HG02571 (cell line): Measurements from ENCODE around the gene ZNF224.
"Not testable (repeated sequence)": the region's sequence is repeated elsewhere in the genome, so short reads cannot be mapped to it uniquely, and the experiment has no call there.

Experiments
- ATAC-seq: cut with Tn5 transposase; IDR thresholded peaks from one replicate; pipeline ENCODE4 v1.9.1; 2021; ENCODE audit warnings: mild to moderate bottlenecking, moderate library complexity; ENCODE audit not compliant: unreplicated experiment

ZNF224 gene

DNA sequence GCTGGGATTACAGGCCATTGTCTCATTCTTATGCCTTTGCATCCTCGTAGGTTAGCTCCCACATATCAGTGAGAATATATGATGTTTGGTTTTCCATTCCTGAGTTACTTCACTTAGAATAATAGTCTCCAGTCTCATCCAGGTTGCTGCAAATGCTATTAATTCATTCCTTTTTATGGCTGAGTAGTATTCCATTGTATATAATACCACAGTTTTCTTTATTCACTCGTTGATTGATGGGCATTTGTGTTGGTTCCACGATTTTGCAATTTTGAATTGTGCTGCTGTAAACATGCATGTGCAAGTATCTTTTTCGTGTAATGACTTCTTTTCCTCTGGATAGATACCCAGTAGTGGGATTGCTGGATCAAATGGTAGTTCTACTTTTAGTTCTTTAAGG lies 27.0 kb downstream of the ZNF224 start:
- ATAC-seq: not testable (repeated sequence)

DNA sequence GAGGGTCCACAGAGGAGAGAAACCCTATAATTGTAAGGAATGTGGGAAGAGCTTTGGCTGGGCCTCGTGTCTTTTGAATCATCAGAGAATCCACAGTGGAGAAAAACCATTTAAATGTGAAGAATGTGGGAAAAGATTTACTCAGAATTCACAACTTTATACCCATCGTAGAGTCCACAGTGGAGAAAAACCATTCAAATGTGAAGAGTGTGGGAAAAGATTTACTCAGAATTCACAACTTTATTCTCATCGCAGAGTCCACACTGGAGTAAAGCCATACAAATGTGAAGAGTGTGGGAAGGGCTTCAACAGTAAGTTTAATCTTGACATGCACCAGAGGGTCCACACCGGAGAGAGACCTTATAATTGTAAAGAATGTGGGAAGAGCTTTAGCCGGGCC lies 37.8 kb downstream of the ZNF224 start:
- no peak for ATAC-seq

DNA sequence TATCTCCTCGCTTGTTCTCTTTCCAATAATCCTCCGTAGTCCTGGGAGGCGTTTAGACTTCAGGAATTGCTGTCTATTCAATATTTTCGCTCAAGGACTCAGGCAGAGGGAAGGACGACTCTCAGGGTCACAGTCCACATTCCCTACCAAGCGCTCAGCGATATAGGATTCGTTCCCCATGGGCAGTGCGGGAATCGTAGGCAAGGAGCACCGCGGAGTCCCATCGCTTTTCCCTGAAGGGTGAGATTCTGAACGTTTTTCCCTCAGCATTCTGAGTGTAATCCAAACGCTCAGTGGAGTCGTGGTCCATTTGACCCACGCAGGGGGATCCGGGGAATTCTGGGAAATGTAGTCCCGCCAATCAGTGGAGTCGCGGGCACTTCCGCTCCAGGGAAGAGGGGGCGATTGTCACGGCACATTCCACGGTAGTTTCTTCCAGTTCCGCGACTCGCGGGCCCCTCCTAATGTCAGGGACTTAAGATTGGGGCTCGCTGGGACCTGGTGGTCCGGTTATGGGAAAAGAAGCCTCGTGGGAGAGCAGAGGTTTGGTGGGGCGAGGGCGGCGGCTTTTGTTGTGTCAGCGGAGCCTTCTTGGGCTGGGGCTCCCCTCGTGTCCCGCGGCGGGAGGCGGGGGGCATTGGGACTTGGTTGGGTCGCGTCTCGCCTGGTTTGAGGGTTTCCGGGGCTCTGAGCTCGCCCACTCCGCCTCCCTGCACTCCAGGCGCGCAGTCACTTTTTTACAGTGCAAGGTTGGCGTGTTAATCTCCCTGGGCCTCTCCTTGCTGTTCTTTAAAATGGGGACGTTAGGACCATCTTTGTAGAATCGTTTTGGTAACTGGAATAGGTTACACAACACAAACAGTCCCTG lies 47.3 kb downstream of the ZNF224 start, which contains the start of gene ZNF234:
Gene ZNF234, plus strand, starts transcription at position 364 of the 868 bp plus-strand sequence. CDS start 3,079 bp downstream, outside the sequence.
- no peak for ATAC-seq

DNA sequence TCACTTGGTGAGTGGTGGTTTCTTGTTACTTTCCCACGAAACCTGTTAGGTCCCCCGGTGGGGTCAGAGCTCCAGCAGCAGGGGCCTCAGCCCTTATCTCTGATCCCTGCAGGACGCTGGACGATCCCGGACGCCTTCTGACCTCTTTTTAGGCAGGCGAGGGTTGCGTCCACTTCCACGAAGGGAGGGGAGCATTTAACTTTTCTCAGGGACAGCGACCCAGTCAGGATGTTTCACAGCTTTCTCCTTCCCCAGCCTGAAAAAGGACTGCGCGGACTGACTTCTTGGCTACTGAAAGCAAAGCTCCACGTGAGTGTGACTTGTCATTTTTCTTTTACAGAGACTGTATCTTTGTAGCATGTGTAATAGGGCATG lies 47.9 kb downstream of the ZNF224 start:
- no peak for ATAC-seq

DNA sequence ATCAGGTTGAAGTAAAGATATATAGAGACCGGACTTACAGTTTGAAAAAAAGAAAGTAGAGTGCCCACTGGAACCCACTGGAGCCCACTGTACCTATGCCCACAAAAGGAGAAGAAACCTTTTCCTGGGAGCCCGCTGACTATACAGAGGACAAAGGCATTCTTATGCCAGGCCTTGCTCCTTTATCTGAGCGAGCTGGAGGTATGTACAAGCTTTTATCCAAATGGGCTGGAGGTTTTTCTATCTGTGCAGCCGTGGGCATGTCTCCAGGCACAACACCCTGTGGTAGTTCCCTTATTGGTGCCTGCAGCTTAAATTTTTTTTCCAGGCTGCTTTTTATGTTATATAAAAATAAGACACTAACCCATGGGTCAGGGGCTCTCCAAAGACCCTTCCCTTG lies 55.6 kb downstream of the ZNF224 start:
- no peak for ATAC-seq

DNA sequence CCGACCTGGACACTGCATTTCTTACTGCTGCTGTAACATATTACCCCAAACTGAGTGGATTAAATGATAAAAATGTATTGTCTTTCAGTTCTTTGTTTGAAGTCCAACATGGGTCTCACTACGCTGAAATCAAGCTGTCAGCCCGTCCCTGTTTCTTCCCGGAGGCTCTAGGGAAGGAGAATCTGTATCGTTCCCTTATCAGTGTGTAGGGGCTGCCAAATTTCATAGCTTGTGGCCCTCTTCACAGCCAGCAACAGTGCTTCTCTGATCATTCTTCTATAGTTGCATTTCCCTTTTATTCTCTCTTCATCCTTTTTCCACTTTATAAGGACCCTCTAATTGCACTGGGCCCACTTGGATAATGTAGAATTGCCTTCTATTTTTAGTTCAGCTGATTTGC lies 57.3 kb downstream of the ZNF224 start:
- no peak for ATAC-seq

DNA sequence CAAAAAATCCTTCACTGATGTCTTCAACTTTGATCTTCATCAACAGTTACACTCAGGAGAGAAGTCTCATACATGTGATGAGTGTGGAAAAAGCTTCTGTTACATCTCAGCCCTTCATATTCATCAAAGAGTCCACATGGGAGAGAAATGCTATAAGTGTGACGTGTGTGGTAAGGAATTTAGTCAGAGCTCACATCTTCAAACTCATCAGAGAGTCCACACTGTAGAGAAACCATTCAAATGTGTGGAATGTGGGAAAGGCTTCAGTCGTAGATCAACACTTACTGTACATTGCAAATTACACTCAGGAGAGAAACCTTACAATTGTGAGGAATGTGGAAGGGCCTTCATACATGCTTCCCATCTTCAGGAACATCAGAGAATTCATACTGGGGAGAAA lies 62.3 kb downstream of the ZNF224 start:
- ATAC-seq: no peak
